BJ (cell line): ENCODE data around the gene REEP2. TPM values are rescaled to one million over a fixed set of nuclear protein-coding genes. Genes with fewer than 3 reads are reported as not detected.

Experiments
- CTCF ChIA-PET: fragments of 350-600 bp; formaldehyde crosslinking; extraction: SDS; loops from one replicate; lab custom pipeline; 2021; ENCODE audit warnings: antibody characterized with exemption, inconsistent platforms; lab: Yijun Ruan, JAX
- POLR2A ChIA-PET: fragments of 300-600 bp; sonication (Branson Sonifier 250); formaldehyde crosslinking; extraction: SDS; loops from one replicate; lab custom pipeline; 2021; ENCODE audit warnings: antibody characterized with exemption; lab: Charles Lee
- DNase-seq: peaks from one replicate; pipeline ENCODE4 v3.0.0-alpha.2; 2011; ENCODE audit warnings: low read depth
- H3K27me3 ChIP-seq: 2 replicates; pipeline ENCODE4 v1.6.0; 2011; ENCODE audit warnings: low read length; ENCODE audit not compliant: control insufficient read depth, insufficient read depth
- H3K36me3 ChIP-seq: 2 replicates; pipeline ENCODE4 v1.5.1; 2011; ENCODE audit warnings: low read length; ENCODE audit not compliant: control insufficient read depth, insufficient read depth
- H3K4me3 ChIP-seq: 2 replicates; pipeline ENCODE4 v1.5.1; 2011; ENCODE audit warnings: low read depth, mild to moderate bottlenecking, control low read depth, low read length
- CTCF ChIP-seq: IDR thresholded peaks from 2 replicates; pipeline ENCODE4 v1.5.1; 2011; ENCODE audit warnings: low read depth, mild to moderate bottlenecking, control low read depth, inconsistent platforms, low read length, moderate library complexity; ENCODE audit not compliant: insufficient read depth
- polyA plus RNA-seq: library from polyadenylated mRNA; depleted of rRNA; stranded (reverse); fragments of >200 nt; gene quantifications from 2 replicates; pipeline ENCODE4 v1.2.3, GENCODE V29; 2011

Gene REEP2
- polyA plus RNA-seq, 1 experiment: 12.0 TPM

GRCh38 chr5:138438003-138438723, 694 bp upstream of the REEP2 start:
- ChIA-PET CTCF (interaction anchor here (0.5 to 2.8 kb wide), 5 partner anchors 9 to 258 kb away, joined by 3 to 16 read pairs (median 3); no protein-coding TSS in a partner anchor), POLR2A (no interaction called here)
- Histone ChIP-seq H3K36me3 (peaks cover 9% of the 10 kb centered on the region), H3K4me3 (peak overlapping the region; percentile 57), H3K27me3 (no peaks in the 10 kb centered on the region)
- no peak for TF ChIP-seq CTCF
- no peak for DNase-seq

- Histone ChIP-seq H3K27me3 (no peaks in the 10 kb centered on the region), H3K4me3 (peak overlapping the region; percentile 57), H3K36me3 (peaks cover 7% of the 10 kb centered on the region)
- CTCF ChIA-PET: interaction anchor here (0.8 to 2.8 kb wide), 4 partner anchors 10 to 64 kb away, joined by 3 to 16 read pairs (median 4); partner anchors contain the start of gene EGR1
- TF ChIP-seq CTCF: no peak
- POLR2A ChIA-PET: no interaction called here
- DNase-seq: no peak
Observed at GRCh38 chr5:138439477-138440158, 761 bp downstream of the REEP2 start.

GRCh38 chr5:138440159-138441073, 1.6 kb downstream of the REEP2 start:
- CTCF ChIA-PET: interaction anchor here (1.0 to 2.8 kb wide), 3 partner anchors 10 to 63 kb away, joined by 3 to 16 read pairs (median 4); no protein-coding TSS in a partner anchor
- TF ChIP-seq CTCF: no peak

GRCh38 chr5:138441221-138441620, 2.4 kb downstream of the REEP2 start:
- CTCF ChIA-PET: interaction anchor here (1.0 kb wide), 1 partner anchor 9 kb away, joined by 3 read pairs; no protein-coding TSS in a partner anchor
- Histone ChIP-seq H3K4me3 (no peak overlapping the region), H3K36me3 (no peaks in the 10 kb centered on the region), H3K27me3 (no peaks in the 10 kb centered on the region)
- DNase-seq: no peak
- no peak for TF ChIP-seq CTCF
- POLR2A ChIA-PET: no interaction called here

More at GRCh38 chr5:138440159-138441073, 1.6 kb downstream of the REEP2 start:
- H3K4me3 ChIP-seq: no peak overlapping the region
- POLR2A ChIA-PET: no interaction called here
- H3K36me3 ChIP-seq: peaks cover 4% of the 10 kb centered on the region
- DNase-seq: no peak
- H3K27me3 ChIP-seq: no peaks in the 10 kb centered on the region
